ENCODE measurements around the gene ALPP. TPM values are rescaled to one million over a fixed set of nuclear protein-coding genes. Genes with fewer than 3 reads are reported as not detected.
"Not testable (repeated sequence)": the region's sequence is repeated elsewhere in the genome, so short reads cannot be mapped to it uniquely, and the experiment has no call there.

The ALPP gene
- total and polyA plus RNA-seq, 3 experiments from 2014 or later, result not detected

DNA sequence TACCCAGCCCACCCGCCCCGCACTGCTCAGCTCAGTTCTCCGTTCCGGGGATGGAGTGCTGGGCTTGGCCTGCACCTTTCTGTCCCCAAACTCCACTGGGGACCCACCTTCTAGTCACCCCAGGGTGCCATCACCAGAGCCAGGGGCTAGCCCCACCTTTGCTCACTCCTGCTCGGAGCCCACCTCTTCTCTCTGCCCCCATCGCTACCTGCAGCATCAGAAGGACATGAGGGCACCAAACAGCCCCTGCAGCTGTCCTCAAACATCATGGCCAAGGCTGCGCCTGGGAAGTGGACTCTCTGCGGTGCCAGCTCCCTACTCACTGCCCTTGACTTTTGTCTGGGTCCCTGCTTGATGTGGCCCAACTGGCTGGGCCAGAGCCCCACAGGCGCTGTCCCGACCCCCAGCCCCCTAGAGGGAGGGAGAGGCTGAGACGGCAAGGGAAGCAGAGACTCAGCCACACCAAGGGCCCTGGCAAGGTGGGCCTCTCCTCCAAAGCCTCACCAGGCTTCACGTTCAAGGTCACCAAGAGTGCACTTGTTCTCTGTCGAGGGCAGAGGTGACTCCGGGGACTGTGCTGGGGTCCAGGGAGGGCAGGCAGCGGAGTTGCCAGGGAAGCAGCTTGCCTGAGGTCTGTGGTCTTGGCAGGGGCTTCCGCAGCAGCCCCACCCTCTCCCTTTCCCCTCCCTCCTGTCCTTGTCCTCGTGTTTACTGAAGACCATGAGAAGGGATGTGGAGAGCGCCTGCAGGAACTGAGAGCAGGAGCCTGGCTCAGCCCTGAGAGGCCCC lies 13.6 kb upstream of the ALPP start:
- H3K27me3 ChIP-seq (ENCODE audit: insufficient read depth, low read length, poor library complexity, severe bottlenecking); H3K9me3 ChIP-seq (ENCODE audit: low read length); POLR2A ChIA-PET; H3K27me3 Mint-ChIP-seq; H3K9me3 Mint-ChIP-seq; H3K36me3 Mint-ChIP-seq; H3K27ac ChIP-seq (ENCODE audit: low read depth, low read length); H3K4me3 ChIP-seq (ENCODE audit: low read length); H3K36me3 ChIP-seq (ENCODE audit: insufficient read depth, low read length): not testable (repeated sequence)
- Mint-ChIP-seq H3K4me1 (peaks cover 9 to 23% (median 11%) of the 10 kb centered on the region in 3 donors), H3K27ac (peak overlapping the region in 2 of 8 donors; percentile 45 to 50), H3K4me3 (peak overlapping the region in 2 of 7 donors; percentile 20 to 37)
- CTCF ChIA-PET, result interaction anchor here (1.0 kb wide), 1 partner anchor 12 kb away, joined by 3 read pairs; no protein-coding TSS in a partner anchor
- peaks cover 16% of the 10 kb centered on the region for H3K4me1 ChIP-seq (ENCODE audit: insufficient read depth, low read length)
- peak in 1 of 5 donors; percentile 32 for DNase-seq

DNA sequence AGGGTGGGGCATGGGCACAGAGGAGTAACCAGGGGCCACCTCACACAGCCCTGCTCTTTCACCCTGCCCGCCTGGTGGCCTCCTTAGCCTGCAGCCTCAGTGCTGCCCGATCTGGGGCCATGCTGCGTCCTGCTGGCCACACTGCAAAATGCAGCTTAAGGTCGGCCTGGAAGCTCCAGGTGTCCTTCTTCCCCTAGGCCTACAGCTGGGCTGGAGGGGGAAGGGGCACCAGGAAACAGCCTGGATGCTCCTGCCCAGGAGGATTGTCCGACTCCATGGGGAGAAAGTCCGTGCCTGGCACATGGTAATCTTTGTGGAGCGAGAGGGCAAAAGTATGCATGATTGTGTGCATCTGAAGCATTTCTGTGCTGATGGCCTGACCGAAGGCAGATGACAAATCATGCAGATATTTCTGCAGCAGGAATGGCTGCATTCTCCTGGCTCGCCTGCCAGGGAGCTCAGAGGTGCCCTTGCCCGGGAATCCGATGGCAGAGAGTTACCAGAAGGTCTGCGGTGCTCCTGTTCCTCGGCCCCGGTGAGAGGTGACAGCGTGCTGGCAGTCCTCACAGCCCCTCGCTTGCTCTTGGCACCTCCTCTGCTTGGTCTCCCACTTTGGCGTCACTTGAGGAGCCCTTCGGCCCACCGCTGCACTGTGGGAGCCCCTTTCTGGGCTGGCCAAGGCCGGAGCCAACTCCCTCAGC lies 12.8 kb upstream of the ALPP start:
- CTCF ChIA-PET, result no interaction called here
- POLR2A ChIA-PET, result no interaction called here
- H3K27ac Mint-ChIP-seq, result no peak overlapping the region

DNA sequence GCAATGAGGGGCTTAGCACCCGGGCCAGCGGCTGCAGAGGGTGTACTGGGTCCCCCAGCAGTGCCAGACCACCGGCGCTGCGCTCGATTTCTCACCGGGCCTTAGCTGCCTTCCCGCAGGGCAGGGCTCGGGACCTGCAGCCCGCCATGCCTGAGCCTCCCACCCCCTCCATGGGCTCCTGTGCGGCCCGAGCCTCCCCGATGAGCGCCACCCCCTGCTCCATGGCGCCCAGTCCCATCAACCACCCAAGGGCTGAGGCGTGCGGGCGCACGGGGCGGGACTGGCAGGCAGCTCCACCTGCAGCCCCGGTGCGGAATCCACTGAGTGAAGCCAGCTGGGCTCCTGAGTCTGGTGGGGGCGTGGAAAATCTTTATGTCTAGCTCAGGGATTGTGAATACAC lies 12.1 kb upstream of the ALPP start:
- H3K9me3 Mint-ChIP-seq; H3K4me3 ChIP-seq (ENCODE audit: low read length); CTCF ChIA-PET: not testable (repeated sequence)

More for the DNA sequence above, 12.8 kb upstream of the ALPP start:
- Histone ChIP-seq H3K9me3 (ENCODE audit: low read length) (no peaks in the 10 kb centered on the region), H3K27ac (ENCODE audit: low read depth, low read length) (no peak overlapping the region), H3K27me3 (ENCODE audit: insufficient read depth, low read length, poor library complexity, severe bottlenecking) (no peaks in the 10 kb centered on the region), H3K4me1 (ENCODE audit: insufficient read depth, low read length) (peaks cover 16% of the 10 kb centered on the region), H3K4me3 (ENCODE audit: low read length) (no peak overlapping the region), H3K36me3 (ENCODE audit: insufficient read depth, low read length) (no peaks in the 10 kb centered on the region)
- H3K36me3 Mint-ChIP-seq, result no peaks in the 10 kb centered on the region
- H3K9me3 Mint-ChIP-seq, result peaks cover 0 to 1% (median 0%) of the 10 kb centered on the region in 5 donors
- peak in 1 of 5 donors; percentile 41 for DNase-seq
- H3K27me3 Mint-ChIP-seq, result no peaks in the 10 kb centered on the region
- H3K4me3 Mint-ChIP-seq, result peak overlapping the region in 1 of 7 donors; percentile 37
- peaks cover 9 to 23% (median 11%) of the 10 kb centered on the region in 3 donors for H3K4me1 Mint-ChIP-seq

DNA sequence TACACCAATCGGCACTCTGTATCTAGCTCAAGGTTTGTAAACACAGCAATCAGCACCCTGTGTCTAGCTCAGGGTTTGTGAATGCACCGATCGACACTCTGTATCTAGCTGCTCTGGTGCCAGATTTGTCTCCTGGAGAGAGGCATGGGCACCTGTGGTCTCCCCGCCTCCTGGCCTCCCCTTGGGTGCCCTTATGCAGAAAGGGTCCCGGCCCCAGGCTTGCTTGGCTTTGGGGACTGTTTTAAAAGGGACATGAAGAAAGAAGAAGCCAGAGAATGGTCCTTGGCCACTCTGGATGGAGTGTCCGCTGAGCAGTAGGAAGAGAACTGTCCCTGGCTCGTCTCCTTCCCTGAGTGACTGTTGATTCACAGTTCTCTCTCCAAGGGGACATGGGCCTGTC lies 11.5 kb upstream of the ALPP start:
- no peaks in the 10 kb centered on the region for H3K36me3 ChIP-seq (ENCODE audit: insufficient read depth, low read length)
- no peaks in the 10 kb centered on the region for H3K27me3 Mint-ChIP-seq
- peak in 1 of 5 donors; percentile 33 for DNase-seq
- H3K27ac ChIP-seq (ENCODE audit: low read depth, low read length), result no peak overlapping the region
- no peak overlapping the region for H3K27ac Mint-ChIP-seq
- no peaks in the 10 kb centered on the region for H3K9me3 ChIP-seq (ENCODE audit: low read length)
- no peaks in the 10 kb centered on the region for H3K36me3 Mint-ChIP-seq
- H3K4me3 Mint-ChIP-seq, result no peak overlapping the region
- H3K4me1 Mint-ChIP-seq, result peaks cover 9 to 23% (median 11%) of the 10 kb centered on the region in 3 donors
- ChIA-PET POLR2A (no interaction called here), CTCF (no interaction called here)
- H3K4me3 ChIP-seq (ENCODE audit: low read length), result no peak overlapping the region
- H3K9me3 Mint-ChIP-seq, result no peaks in the 10 kb centered on the region
- no peaks in the 10 kb centered on the region for H3K27me3 ChIP-seq (ENCODE audit: insufficient read depth, low read length, poor library complexity, severe bottlenecking)
- H3K4me1 ChIP-seq (ENCODE audit: insufficient read depth, low read length), result peaks cover 16% of the 10 kb centered on the region

More for the DNA sequence above, 12.1 kb upstream of the ALPP start:
- H3K36me3 Mint-ChIP-seq; H3K36me3 ChIP-seq (ENCODE audit: insufficient read depth, low read length); H3K27ac ChIP-seq (ENCODE audit: low read depth, low read length); H3K4me3 Mint-ChIP-seq; H3K27me3 Mint-ChIP-seq; H3K9me3 ChIP-seq (ENCODE audit: low read length); POLR2A ChIA-PET; H3K27me3 ChIP-seq (ENCODE audit: insufficient read depth, low read length, poor library complexity, severe bottlenecking): not testable (repeated sequence)
- peaks cover 16% of the 10 kb centered on the region for H3K4me1 ChIP-seq (ENCODE audit: insufficient read depth, low read length)
- Mint-ChIP-seq H3K27ac (peak overlapping the region in 1 of 8 donors; percentile 78), H3K4me1 (peaks cover 9 to 23% (median 11%) of the 10 kb centered on the region in 3 donors)
- peak in 1 of 5 donors; percentile 19 for DNase-seq

DNA sequence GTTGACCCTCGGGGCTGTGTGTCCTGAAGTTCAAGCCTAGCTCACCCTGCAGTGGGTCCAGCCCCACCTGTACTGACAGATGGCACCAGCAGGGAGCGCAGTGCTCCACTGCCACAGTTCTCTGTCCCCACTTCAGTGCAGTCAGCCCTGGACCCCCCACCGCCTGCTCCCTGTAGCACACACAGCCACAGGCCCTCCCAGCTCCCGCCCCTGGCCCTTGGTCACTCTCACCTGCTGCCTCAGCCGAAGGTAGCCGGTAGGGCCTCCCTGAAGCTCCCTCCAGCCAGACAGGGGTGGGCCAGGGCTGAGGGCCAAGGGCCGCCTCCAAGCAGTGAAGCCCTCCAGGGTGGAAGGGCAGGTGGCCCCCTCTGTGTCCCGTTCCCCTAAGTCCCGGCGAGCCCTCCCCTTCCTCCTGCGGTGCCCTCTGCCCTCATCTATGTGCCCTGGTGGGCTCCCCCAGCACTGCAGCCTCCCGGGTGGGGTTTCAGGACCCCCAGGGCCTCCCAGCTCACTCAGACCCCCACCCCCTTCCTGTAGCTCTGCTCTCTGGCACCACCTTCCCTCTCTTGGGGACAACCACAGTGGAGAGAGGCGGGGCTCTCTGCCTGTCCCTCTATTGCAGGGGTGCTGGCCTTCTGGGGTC lies 10.8 kb upstream of the ALPP start:
- Mint-ChIP-seq H3K27me3 (no peaks in the 10 kb centered on the region), H3K27ac (no peak overlapping the region), H3K4me1 (peaks cover 9 to 20% (median 11%) of the 10 kb centered on the region in 3 donors), H3K36me3 (no peaks in the 10 kb centered on the region), H3K4me3 (no peak overlapping the region), H3K9me3 (no peaks in the 10 kb centered on the region)
- no peak overlapping the region for H3K4me3 ChIP-seq (ENCODE audit: low read length)
- H3K4me1 ChIP-seq (ENCODE audit: insufficient read depth, low read length), result peaks cover 11% of the 10 kb centered on the region
- H3K27me3 ChIP-seq (ENCODE audit: insufficient read depth, low read length, poor library complexity, severe bottlenecking), result no peaks in the 10 kb centered on the region
- ChIA-PET CTCF (no interaction called here), POLR2A (no interaction called here)
- no peaks in the 10 kb centered on the region for H3K36me3 ChIP-seq (ENCODE audit: insufficient read depth, low read length)
- no peak overlapping the region for H3K27ac ChIP-seq (ENCODE audit: low read depth, low read length)
- DNase-seq, result peak in 1 of 5 donors; percentile 25
- H3K9me3 ChIP-seq (ENCODE audit: low read length), result no peaks in the 10 kb centered on the region

DNA sequence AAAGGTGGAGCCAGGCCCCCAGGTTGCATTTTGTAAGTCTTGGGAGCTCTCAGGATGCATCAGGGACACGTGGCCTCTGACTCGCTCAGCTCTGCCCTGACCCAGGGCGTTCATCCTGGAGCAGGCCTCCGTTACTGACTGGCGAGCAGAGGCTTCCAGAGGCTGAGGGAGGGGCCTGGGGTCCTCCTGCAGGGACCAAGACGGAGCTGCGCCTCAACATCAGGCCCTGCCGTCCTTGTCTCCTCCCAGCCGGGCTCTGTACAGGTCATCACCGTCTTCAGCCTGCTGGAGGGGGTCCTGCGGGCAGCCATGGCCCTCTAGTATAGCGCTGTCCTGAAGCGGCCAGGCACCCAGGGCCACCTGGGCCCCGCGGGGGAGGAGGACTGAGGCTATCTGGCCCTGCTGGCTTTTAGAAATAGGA lies 10.2 kb upstream of the ALPP start:
- Histone ChIP-seq H3K36me3 (ENCODE audit: insufficient read depth, low read length) (no peaks in the 10 kb centered on the region), H3K27me3 (ENCODE audit: insufficient read depth, low read length, poor library complexity, severe bottlenecking) (no peaks in the 10 kb centered on the region), H3K9me3 (ENCODE audit: low read length) (no peaks in the 10 kb centered on the region), H3K27ac (ENCODE audit: low read depth, low read length) (no peak overlapping the region), H3K4me3 (ENCODE audit: low read length) (no peak overlapping the region), H3K4me1 (ENCODE audit: insufficient read depth, low read length) (peaks cover 5% of the 10 kb centered on the region)
- peak in 1 of 5 donors; percentile 21 for DNase-seq
- Mint-ChIP-seq H3K4me3 (no peak overlapping the region), H3K36me3 (no peaks in the 10 kb centered on the region), H3K4me1 (peaks cover 9 to 15% (median 11%) of the 10 kb centered on the region in 3 donors), H3K27ac (no peak overlapping the region), H3K27me3 (no peaks in the 10 kb centered on the region), H3K9me3 (no peaks in the 10 kb centered on the region)
- CTCF ChIA-PET, result no interaction called here
- POLR2A ChIA-PET, result no interaction called here

DNA sequence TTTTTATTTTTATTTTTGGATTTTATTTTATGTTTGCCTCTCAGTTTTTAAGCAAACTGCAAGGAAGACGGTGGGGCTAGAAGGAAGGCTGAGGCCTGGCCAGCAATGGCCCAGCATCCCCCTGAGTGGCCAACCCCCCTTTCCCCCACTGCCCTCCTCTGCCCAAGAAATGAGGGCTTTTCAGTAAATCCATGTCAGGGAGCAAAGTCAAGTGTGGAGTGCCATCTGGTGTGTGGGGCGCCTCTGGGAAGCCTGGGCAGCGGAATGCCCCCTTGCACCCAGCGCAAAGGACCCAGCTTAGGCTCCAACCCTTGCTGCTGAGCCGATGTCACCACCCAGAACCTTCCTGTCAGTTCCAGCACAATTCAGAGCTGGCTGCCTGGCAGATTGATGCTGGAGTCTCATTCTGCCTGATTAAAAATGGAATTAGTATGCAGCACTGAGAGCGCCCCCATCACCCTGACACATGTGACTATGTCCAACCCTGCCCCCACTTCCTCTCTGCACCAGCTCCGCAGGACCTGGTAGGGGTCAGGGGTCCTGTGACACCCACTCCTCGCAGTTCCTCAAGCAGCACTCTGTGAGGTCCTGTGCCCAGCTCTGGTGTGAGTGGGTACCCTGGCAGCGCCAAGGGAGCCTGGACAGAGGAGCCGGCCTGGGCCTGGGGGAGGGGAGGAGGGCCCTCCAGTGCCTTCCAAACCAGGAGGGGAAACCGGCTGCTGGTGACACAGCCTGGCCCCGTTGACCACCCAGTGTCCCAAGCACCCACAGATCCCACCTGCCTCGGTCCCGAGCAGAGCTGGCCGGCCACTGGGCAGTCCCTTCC lies 9.2 kb upstream of the ALPP start:
- no peaks in the 10 kb centered on the region for H3K27me3 Mint-ChIP-seq

More for the DNA sequence above, 9.2 kb upstream of the ALPP start:
- peaks cover 1% of the 10 kb centered on the region for H3K4me1 ChIP-seq (ENCODE audit: insufficient read depth, low read length)
- peaks cover 0 to 1% (median 0%) of the 10 kb centered on the region in 3 donors for H3K36me3 Mint-ChIP-seq
- peaks cover 1 to 5% (median 3%) of the 10 kb centered on the region in 3 donors for H3K4me1 Mint-ChIP-seq
- H3K4me3 Mint-ChIP-seq, result no peak overlapping the region
- no peak overlapping the region for H3K27ac Mint-ChIP-seq
- DNase-seq, result no peak
- ChIA-PET CTCF (no interaction called here), POLR2A (no interaction called here)
- no peaks in the 10 kb centered on the region for H3K9me3 Mint-ChIP-seq
- no peak overlapping the region for H3K27ac ChIP-seq (ENCODE audit: low read depth, low read length)
- no peaks in the 10 kb centered on the region for H3K9me3 ChIP-seq (ENCODE audit: low read length)
- H3K4me3 ChIP-seq (ENCODE audit: low read length), result no peak overlapping the region
- no peaks in the 10 kb centered on the region for H3K36me3 ChIP-seq (ENCODE audit: insufficient read depth, low read length)
- no peaks in the 10 kb centered on the region for H3K27me3 ChIP-seq (ENCODE audit: insufficient read depth, low read length, poor library complexity, severe bottlenecking)
